ENCODE data around the gene HABP4.

Gene HABP4

GRCh38 chr9:96524764-96525163 is 74.8 kb downstream of the HABP4 start:
- no peak for DNase-seq

GRCh38 chr9:96532173-96532572 is 82.2 kb downstream of the HABP4 start:
- no peak for DNase-seq

- DNase-seq, result no peak
Observed at GRCh38 chr9:96540106-96540505, 90.1 kb downstream of the HABP4 start.

All from hippocampal formation (tissue), 2 donors.